PC-3 (cell line): Measurements from ENCODE around the gene WDR27. TPM values are rescaled to one million over a fixed set of nuclear protein-coding genes. Genes with fewer than 3 reads are reported as not detected.

Experiments used
- ATAC-seq: fragments of 200-7000 bp; cut with Tn5 transposase; 2 replicates; pipeline ENCODE4 v1.9.1; 2020; ENCODE audit warnings: mild to moderate bottlenecking, moderate library complexity
- BruUV-seq: library from RNA; stranded (reverse); fragments of 400-500 nt; replicated peaks from 2 replicates; lab custom pipeline; 2021; lab: Mats Ljungman, UMichigan
- CTCF ChIA-PET: fragments of 300-600 bp; sonication (Branson Sonifier 250); formaldehyde crosslinking; loops from one replicate; lab custom pipeline; 2022; ENCODE audit warnings: antibody characterized with exemption; lab: Charles Lee
- POLR2A ChIA-PET: fragments of 300-600 bp; sonication (Branson Sonifier 250); formaldehyde crosslinking; loops from one replicate; lab custom pipeline; 2022; ENCODE audit warnings: antibody characterized with exemption; ENCODE audit not compliant: unreplicated experiment; lab: Charles Lee
- DNase-seq: peaks from one replicate; pipeline ENCODE4 v3.0.0-alpha.2; 2015
- H2AFZ ChIP-seq: fragments of 300-600 bp; sonication (generic); 2 replicates; pipeline ENCODE4 v1.6.0; 2016; ENCODE audit warnings: antibody characterized with exemption, low read length
- H3F3A ChIP-seq: fragments of 300-600 bp; sonication (generic); one replicate; pipeline ENCODE4 v1.6.0; 2017; ENCODE audit warnings: antibody characterized with exemption, low read length, control low read depth, mild to moderate bottlenecking; ENCODE audit not compliant: unreplicated experiment
- H3K27ac ChIP-seq: fragments of 300-600 bp; sonication (generic); 2 replicates; pipeline ENCODE4 v1.5.1; 2016; ENCODE audit warnings: mild to moderate bottlenecking, low read length
- H3K27me3 ChIP-seq: fragments of 300-600 bp; sonication (generic); 2 replicates; pipeline ENCODE4 v1.6.1; 2016; ENCODE audit warnings: low read length, mixed read lengths
- H3K36me3 ChIP-seq: fragments of 300-600 bp; sonication (generic); 2 replicates; pipeline ENCODE4 v1.6.1; 2016; ENCODE audit warnings: low read depth, mixed run types, low read length, mixed read lengths
- H3K4me1 ChIP-seq: fragments of 300-600 bp; sonication (generic); 2 replicates; pipeline ENCODE4 v1.5.1; 2016; ENCODE audit warnings: low read length; ENCODE audit not compliant: insufficient read depth
- H3K4me2 ChIP-seq: fragments of 300-600 bp; sonication (generic); 2 replicates; pipeline ENCODE4 v1.6.0; 2016; ENCODE audit warnings: low read length
- H3K4me3 ChIP-seq: fragments of 300-600 bp; sonication (generic); 2 replicates; pipeline ENCODE4 v1.5.1; 2016; ENCODE audit warnings: mild to moderate bottlenecking, low read length, mixed read lengths
- H3K79me2 ChIP-seq: fragments of 300-600 bp; sonication (generic); 2 replicates; pipeline ENCODE4 v1.6.1; 2017; ENCODE audit warnings: low read length, mixed read lengths
- H3K9ac ChIP-seq: fragments of 300-600 bp; sonication (generic); 2 replicates; pipeline ENCODE4 v1.6.0; 2016; ENCODE audit warnings: mild to moderate bottlenecking, low read length
- H3K9me2 ChIP-seq: fragments of 300-600 bp; sonication (generic); replicated peaks from 2 replicates; pipeline ENCODE4 v1.6.1; 2016; ENCODE audit warnings: mixed run types, low read length, mixed read lengths
- H3K9me3 ChIP-seq: fragments of 300-600 bp; sonication (generic); 2 replicates; pipeline ENCODE4 v1.6.1; 2016; ENCODE audit warnings: low read length, mixed read lengths
- H4K20me1 ChIP-seq: fragments of 300-600 bp; sonication (generic); 2 replicates; pipeline ENCODE4 v1.6.1; 2016; ENCODE audit warnings: low read length, mixed read lengths
- EZH2 ChIP-seq: fragments of 300-600 bp; sonication (generic); IDR thresholded peaks from one replicate; pipeline ENCODE4 v1.6.1; 2017; ENCODE audit warnings: antibody characterized with exemption, mild to moderate bottlenecking, low read length; ENCODE audit not compliant: unreplicated experiment
- EZH2phosphoT487 ChIP-seq: fragments of 300-600 bp; sonication (generic); IDR thresholded peaks from 2 replicates; pipeline ENCODE4 v1.6.1; 2018; ENCODE audit warnings: mild to moderate bottlenecking, antibody characterized with exemption, low read length, borderline replicate concordance
- intact Hi-C: fragments of 100-400 bp; cut with micrococcal nuclease; formaldehyde crosslinking; loops from 2 replicates; pipeline ENCODE4 v1.9.0; 2023
- total RNA-seq: library from RNA; depleted of rRNA; stranded (reverse); fragments of >200 nt; gene quantifications from 2 replicates; pipeline ENCODE4 v1.2.3, GENCODE V29; 2014
- TF ChIP-seq, protein P1 (sequence below): fragments of 300-600 bp; sonication (generic); conservative IDR thresholded peaks from 2 replicates; pipeline ENCODE4 v1.5.1; 2017; ENCODE audit warnings: antibody characterized with exemption, low read depth, mild to moderate bottlenecking, low read length

The WDR27 gene
- total RNA-seq, 1 experiment from 2014 or later, result 20.0 TPM

DNA sequence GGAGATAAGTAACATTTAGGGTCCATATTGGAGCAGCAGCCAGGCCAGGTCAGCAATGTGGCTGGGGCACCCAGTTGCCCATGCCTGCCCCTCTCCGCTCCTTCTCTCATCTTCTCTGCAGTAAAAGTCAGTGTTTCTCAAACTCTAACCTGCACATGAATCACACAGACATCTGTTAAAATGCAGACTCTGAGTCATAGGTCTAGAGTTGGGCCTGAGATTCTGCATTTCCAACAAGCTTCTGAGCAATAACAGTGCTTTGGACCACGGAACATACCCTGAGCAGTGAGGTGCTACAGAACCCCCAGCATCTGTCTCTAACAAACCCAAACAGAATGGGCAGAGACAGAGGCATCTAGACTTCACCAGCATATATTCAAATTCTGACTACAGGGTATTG lies 12.3 kb upstream of the WDR27 start:
- no peak overlapping the region for H3K9ac ChIP-seq
- H3K79me2 ChIP-seq, result 0 out of 2 replicates have a peak, but pooled peaks cover 4% of the 10 kb centered on the region
- ATAC-seq (no peak), DNase-seq (no peak)
- ChIA-PET POLR2A (no interaction called here), CTCF (interaction anchor here (0.5 kb wide), 1 partner anchor 95 kb away, joined by 4 read pairs; no protein-coding TSS in a partner anchor)
- H3K9me2 ChIP-seq, result no peaks in the 10 kb centered on the region
- no peaks in the 10 kb centered on the region for H3F3A ChIP-seq
- intact Hi-C loops, result no loop called here
- H3K9me3 ChIP-seq, result no peaks in the 10 kb centered on the region
- H3K27me3 ChIP-seq, result no peaks in the 10 kb centered on the region
- no peak overlapping the region for H3K4me3 ChIP-seq
- BruUV-seq, result no TSS peak
- H3K4me1 ChIP-seq, result no peaks in the 10 kb centered on the region
- no peak overlapping the region for H2AFZ ChIP-seq
- no peak overlapping the region for H3K4me2 ChIP-seq
- TF ChIP-seq, protein P1, sequence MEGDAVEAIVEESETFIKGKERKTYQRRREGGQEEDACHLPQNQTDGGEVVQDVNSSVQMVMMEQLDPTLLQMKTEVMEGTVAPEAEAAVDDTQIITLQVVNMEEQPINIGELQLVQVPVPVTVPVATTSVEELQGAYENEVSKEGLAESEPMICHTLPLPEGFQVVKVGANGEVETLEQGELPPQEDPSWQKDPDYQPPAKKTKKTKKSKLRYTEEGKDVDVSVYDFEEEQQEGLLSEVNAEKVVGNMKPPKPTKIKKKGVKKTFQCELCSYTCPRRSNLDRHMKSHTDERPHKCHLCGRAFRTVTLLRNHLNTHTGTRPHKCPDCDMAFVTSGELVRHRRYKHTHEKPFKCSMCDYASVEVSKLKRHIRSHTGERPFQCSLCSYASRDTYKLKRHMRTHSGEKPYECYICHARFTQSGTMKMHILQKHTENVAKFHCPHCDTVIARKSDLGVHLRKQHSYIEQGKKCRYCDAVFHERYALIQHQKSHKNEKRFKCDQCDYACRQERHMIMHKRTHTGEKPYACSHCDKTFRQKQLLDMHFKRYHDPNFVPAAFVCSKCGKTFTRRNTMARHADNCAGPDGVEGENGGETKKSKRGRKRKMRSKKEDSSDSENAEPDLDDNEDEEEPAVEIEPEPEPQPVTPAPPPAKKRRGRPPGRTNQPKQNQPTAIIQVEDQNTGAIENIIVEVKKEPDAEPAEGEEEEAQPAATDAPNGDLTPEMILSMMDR, result no peak
- TF ChIP-seq EZH2, result no peak
- no peak for TF ChIP-seq EZH2phosphoT487
- no peak overlapping the region for H3K27ac ChIP-seq
- H4K20me1 ChIP-seq, result no peaks in the 10 kb centered on the region
- H3K36me3 ChIP-seq, result no peaks in the 10 kb centered on the region

DNA sequence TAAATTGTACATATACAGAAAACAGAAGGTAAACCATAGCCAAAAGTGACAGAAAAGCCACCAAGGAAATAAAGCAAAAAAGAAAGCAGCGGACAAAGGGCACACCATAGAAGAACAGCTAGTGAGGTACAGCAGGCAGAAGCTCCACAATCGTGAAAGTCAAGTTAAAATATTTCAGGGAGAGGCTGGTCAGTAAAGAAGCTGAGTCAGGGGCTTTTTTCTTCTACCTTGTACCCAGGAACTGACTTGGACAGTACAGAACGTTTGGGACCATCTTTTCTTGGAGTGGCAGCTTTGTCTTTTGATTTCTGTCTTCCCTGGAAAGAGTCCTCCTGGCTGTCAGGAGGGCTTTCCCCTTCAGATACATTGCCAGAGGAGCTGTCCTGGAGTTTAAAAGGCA lies 8.2 kb upstream of the WDR27 start:
- H3K9ac ChIP-seq, result no peak overlapping the region
- intact Hi-C loops, result no loop called here
- no peak overlapping the region for H2AFZ ChIP-seq
- POLR2A ChIA-PET, result interaction anchor here (0.7 kb wide), 1 partner anchor 808 kb away, joined by 3 read pairs; no protein-coding TSS in a partner anchor
- no peaks in the 10 kb centered on the region for H4K20me1 ChIP-seq
- ATAC-seq (no peak), DNase-seq (no peak)
- peaks cover 3% of the 10 kb centered on the region for H3K4me1 ChIP-seq
- no peaks in the 10 kb centered on the region for H3K36me3 ChIP-seq
- H3K9me2 ChIP-seq, result no peaks in the 10 kb centered on the region
- H3F3A ChIP-seq, result no peaks in the 10 kb centered on the region
- H3K79me2 ChIP-seq, result peaks cover 9% of the 10 kb centered on the region
- CTCF ChIA-PET, result no interaction called here
- H3K9me3 ChIP-seq, result no peaks in the 10 kb centered on the region
- no TSS peak for BruUV-seq
- H3K27ac ChIP-seq, result no peak overlapping the region
- TF ChIP-seq, protein P1, result no peak
- TF ChIP-seq EZH2, result no peak
- TF ChIP-seq EZH2phosphoT487, result no peak
- no peak overlapping the region for H3K4me3 ChIP-seq
- no peak overlapping the region for H3K4me2 ChIP-seq
- no peaks in the 10 kb centered on the region for H3K27me3 ChIP-seq

DNA sequence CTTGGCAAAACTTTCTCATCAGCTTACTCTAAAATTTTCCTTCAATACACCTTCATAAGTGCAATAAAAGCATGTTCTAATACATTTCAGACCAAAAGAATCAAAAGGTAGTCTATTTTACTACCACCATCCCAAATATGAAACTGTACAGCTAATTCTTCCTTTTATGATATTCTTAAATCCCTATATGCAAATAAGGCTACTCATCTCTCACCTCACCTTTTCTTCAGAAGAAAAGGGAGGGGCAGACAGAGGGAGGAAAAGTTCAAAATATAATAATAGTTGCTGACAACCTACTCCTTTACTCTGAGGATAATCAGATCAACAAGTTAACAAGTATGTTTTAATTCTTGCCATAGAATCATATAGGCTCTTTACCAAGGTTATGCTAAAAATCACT lies 7.5 kb upstream of the WDR27 start:
- Histone ChIP-seq H3K9me2 (no peaks in the 10 kb centered on the region), H4K20me1 (peaks cover 7% of the 10 kb centered on the region; the same call in 1 of the 2 replicates), H3K9ac (no peak overlapping the region), H3K4me3 (no peak overlapping the region), H3K9me3 (no peaks in the 10 kb centered on the region), H3K4me2 (no peak overlapping the region), H3K79me2 (peaks cover 16% of the 10 kb centered on the region), H3K36me3 (no peaks in the 10 kb centered on the region; the same call in 1 of the 2 replicates), H3F3A (no peaks in the 10 kb centered on the region), H3K4me1 (peaks cover 11% of the 10 kb centered on the region), H3K27ac (no peak overlapping the region), H3K27me3 (no peaks in the 10 kb centered on the region), H2AFZ (no peak overlapping the region)
- DNase-seq (no peak), ATAC-seq (no peak)
- intact Hi-C loops, result no loop called here
- no TSS peak for BruUV-seq
- CTCF ChIA-PET, result no interaction called here
- POLR2A ChIA-PET, result no interaction called here
- TF ChIP-seq EZH2, result no peak
- TF ChIP-seq EZH2phosphoT487, result no peak
- TF ChIP-seq, protein P1, result no peak
